ENCODE data around the gene CNTNAP1.

DNA sequence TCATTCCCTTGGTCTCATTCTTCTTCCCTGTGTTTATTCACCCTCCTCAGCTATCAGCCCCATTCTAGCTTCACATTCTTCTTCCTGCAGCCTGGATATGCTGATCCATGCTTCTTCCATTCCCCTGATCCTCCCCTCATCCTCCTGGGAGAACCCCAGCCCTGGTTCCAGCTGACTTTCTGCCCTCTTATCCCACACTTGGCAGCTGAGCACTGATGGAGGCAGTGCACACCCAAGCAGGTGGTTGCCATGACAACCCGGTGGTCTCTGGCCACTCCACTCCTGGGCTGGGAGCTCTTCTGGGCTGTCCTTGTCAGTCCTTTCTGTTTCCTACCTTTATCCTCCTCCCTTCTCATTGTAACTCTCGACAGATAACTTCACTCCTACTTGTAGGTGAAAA, 40.0 kb upstream of the CNTNAP1 start:
- no peak for TF ChIP-seq CTCF (IDR thresholded peaks at IDR 0.05)
- no peak for TF ChIP-seq EP300 (IDR thresholded peaks at IDR 0.05)
- TF ChIP-seq POLR2A (IDR thresholded peaks at IDR 0.05) = no peak

All from stomach (tissue), 4 donors.